DMS79 treated with DMSO at 0.1 percent for 48 hours (cell line): ENCODE data around the gene MYL3.

Source experiments
- DNase-seq: peaks from one replicate; lab custom pipeline; 2025; lab: John Stamatoyannopoulos, UW

MYL3 gene

GRCh38 chr3:46899151-46900006 lies 36.1 kb upstream of the MYL3 start:
- DNase-seq = no peak

- no peak for DNase-seq
These were observed 35.3 kb upstream of the MYL3 start for GRCh38 chr3:46898321-46899150.

- DNase-seq = no peak
These were observed 34.6 kb upstream of the MYL3 start for GRCh38 chr3:46897829-46898320.

GRCh38 chr3:46897031-46897430 lies 33.8 kb upstream of the MYL3 start:
- no peak for DNase-seq

- no peak for DNase-seq
These were observed 33.1 kb upstream of the MYL3 start for GRCh38 chr3:46896386-46896785.

GRCh38 chr3:46895761-46896160 lies 32.5 kb upstream of the MYL3 start:
- no peak for DNase-seq

- no peak for DNase-seq
These were observed 32.0 kb upstream of the MYL3 start for GRCh38 chr3:46895204-46895660.

- no peak for DNase-seq
These were observed 31.0 kb upstream of the MYL3 start for GRCh38 chr3:46894256-46894655.

- DNase-seq = no peak
These were observed 30.5 kb upstream of the MYL3 start for GRCh38 chr3:46893763-46894162.

GRCh38 chr3:46893146-46893748 lies 30.0 kb upstream of the MYL3 start:
- no peak for DNase-seq

- DNase-seq = peak; percentile 28
These were observed 29.3 kb upstream of the MYL3 start for GRCh38 chr3:46892285-46893145.

- DNase-seq = no peak
These were observed 27.9 kb upstream of the MYL3 start for GRCh38 chr3:46891132-46891531.

- DNase-seq = no peak
These were observed 26.9 kb upstream of the MYL3 start for GRCh38 chr3:46890132-46890531.

- DNase-seq = no peak
These were observed 26.3 kb upstream of the MYL3 start for GRCh38 chr3:46889381-46890110.

GRCh38 chr3:46888705-46889104 lies 25.5 kb upstream of the MYL3 start:
- no peak for DNase-seq

GRCh38 chr3:46887980-46888494 lies 24.8 kb upstream of the MYL3 start:
- DNase-seq = no peak

- no peak for DNase-seq
These were observed 22.4 kb upstream of the MYL3 start for GRCh38 chr3:46885612-46886011.

GRCh38 chr3:46884929-46885328 lies 21.7 kb upstream of the MYL3 start:
- no peak for DNase-seq

GRCh38 chr3:46884427-46884826 lies 21.2 kb upstream of the MYL3 start:
- no peak for DNase-seq

GRCh38 chr3:46883830-46884185 lies 20.6 kb upstream of the MYL3 start:
- DNase-seq = no peak
